Lower lobe of right lung (tissue), 2 donors: Measurements from ENCODE around the gene DRAP1. TPM values are rescaled to one million over a fixed set of nuclear protein-coding genes. Genes with fewer than 3 reads are reported as not detected.
A peak's percentile ranks its signal among the peaks of the same experiment; 100 is the strongest.

Experiments
- ATAC-seq, 2 donors: fragments of 200-7000 bp; cut with Tn5 transposase; one replicate each; pipeline ENCODE4 v1.9.1; 2020 to 2022; ENCODE audit warnings: mild to moderate bottlenecking in 2 of 2, moderate library complexity in 2 of 2
- DNase-seq: peaks from one replicate; pipeline ENCODE4 v3.0.0-alpha.2; 2020
- H3K27ac ChIP-seq: fragments of 200-600 bp; one replicate; pipeline ENCODE4 v1.8.0; 2022
- H3K27me3 ChIP-seq: fragments of 200-600 bp; one replicate; pipeline ENCODE4 v1.8.0; 2022; ENCODE audit warnings: low read depth
- H3K36me3 ChIP-seq: fragments of 200-600 bp; one replicate; pipeline ENCODE4 v1.8.0; 2022; ENCODE audit warnings: mild to moderate bottlenecking
- H3K4me1 ChIP-seq: fragments of 200-600 bp; one replicate; pipeline ENCODE4 v1.8.0; 2022
- H3K4me3 ChIP-seq: fragments of 200-600 bp; one replicate; pipeline ENCODE4 v1.8.0; 2022; ENCODE audit warnings: mild to moderate bottlenecking
- H3K9me3 ChIP-seq: fragments of 200-600 bp; one replicate; pipeline ENCODE4 v1.8.0; 2022
- intact Hi-C: fragments of 100-400 bp; cut with DNase I; formaldehyde crosslinking; loops from one replicate; pipeline ENCODE4 v1.11.0; 2022
- total RNA-seq: library from RNA; stranded (reverse); fragmentation: NEBNext Ultra II Directional; extraction: Animal tissue kit (Norgen Biotek cat#: 25700); gene quantifications from one replicate; pipeline ENCODE4 v1.2.1, GENCODE V29; 2021
- TF ChIP-seq, protein P1 (sequence below): fragments of 200-600 bp; IDR thresholded peaks from one replicate; pipeline ENCODE4 v1.8.0; 2022; ENCODE audit warnings: antibody characterized with exemption, mild to moderate bottlenecking
- donor health status: DM: no; HTN: yes; CAD: no; lungs with severe emphysema.

Gene DRAP1
- total RNA-seq, 1 donor from 2014 or later, result 63.3 TPM

DNA sequence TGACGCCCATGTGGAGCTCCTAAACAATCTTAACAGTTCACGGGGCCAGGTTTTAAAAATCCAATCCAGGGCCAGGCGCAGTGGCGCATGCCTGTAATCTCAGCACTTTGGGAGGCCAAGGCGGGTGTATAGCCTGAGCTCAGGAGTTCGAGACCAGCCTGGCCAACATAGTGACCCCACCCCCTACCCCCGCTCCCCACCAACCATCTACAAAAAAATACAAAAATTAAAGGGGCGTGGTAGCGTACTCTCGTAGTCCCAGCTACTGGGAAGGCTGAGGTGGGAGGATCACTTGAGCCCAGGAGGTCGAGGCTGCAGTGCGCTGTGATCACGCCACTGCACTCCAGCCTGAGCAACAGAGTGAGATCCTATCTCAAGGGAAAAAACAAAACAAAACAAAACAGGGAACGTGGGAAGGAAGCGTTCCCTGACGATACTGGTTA, 41.6 kb downstream of the DRAP1 start:
- TF ChIP-seq, protein P1, sequence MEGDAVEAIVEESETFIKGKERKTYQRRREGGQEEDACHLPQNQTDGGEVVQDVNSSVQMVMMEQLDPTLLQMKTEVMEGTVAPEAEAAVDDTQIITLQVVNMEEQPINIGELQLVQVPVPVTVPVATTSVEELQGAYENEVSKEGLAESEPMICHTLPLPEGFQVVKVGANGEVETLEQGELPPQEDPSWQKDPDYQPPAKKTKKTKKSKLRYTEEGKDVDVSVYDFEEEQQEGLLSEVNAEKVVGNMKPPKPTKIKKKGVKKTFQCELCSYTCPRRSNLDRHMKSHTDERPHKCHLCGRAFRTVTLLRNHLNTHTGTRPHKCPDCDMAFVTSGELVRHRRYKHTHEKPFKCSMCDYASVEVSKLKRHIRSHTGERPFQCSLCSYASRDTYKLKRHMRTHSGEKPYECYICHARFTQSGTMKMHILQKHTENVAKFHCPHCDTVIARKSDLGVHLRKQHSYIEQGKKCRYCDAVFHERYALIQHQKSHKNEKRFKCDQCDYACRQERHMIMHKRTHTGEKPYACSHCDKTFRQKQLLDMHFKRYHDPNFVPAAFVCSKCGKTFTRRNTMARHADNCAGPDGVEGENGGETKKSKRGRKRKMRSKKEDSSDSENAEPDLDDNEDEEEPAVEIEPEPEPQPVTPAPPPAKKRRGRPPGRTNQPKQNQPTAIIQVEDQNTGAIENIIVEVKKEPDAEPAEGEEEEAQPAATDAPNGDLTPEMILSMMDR, result no peak
- Histone ChIP-seq H3K27me3 (no peaks in the 10 kb centered on the region), H3K36me3 (peaks cover 27% of the 10 kb centered on the region), H3K4me1 (peaks cover 23% of the 10 kb centered on the region), H3K4me3 (peak overlapping the region; percentile 97), H3K9me3 (no peaks in the 10 kb centered on the region), H3K27ac (peak overlapping the region; percentile 90)
- ATAC-seq, result peak in 1 of 2 donors; percentile 4
- no peak for DNase-seq
- intact Hi-C loops, result no loop called here

DNA sequence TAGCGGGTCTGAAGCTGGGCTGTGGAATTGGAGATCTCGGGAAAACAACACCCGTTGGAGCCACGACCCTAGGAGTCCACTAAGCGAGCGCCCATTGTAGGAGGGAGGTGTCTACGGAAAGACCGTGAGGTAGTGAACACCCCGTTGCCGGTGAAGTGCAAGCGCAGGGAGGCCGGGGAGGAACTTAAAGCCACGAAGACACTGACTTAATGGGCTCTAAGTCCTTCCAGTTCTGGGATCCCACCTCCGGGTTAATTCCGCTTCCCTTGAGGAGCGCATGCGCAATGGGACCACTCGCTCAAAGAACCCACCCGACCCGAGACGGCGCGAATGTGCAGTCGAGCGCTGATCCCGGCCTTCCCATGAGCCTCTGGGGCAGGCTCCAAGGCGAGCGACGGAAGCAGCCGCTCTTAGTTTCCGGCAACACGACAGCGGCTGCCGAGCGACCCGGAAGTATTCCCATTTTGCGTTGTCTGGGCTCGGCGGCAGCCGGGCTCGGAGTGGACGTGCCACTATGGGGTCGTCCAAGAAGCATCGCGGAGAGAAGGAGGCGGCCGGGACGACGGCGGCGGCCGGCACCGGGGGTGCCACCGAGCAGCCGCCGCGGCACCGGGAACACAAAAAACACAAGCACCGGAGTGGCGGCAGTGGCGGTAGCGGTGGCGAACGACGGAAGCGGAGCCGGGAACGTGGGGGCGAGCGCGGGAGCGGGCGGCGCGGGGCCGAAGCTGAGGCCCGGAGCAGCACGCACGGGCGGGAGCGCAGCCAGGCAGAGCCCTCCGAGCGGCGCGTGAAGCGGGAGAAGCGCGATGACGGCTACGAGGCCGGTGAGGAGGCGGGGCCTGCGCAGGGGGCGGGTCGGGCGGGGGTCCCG, 42.3 kb downstream of the DRAP1 start, which contains the start of gene SART1:
SART1 (plus strand) TSS at position 468 of the 874 bp plus-strand sequence; CDS start at position 515, 47 bp downstream.
- TF ChIP-seq, protein P1, result no peak
- H3K27ac ChIP-seq, result peak within 1 kb of the TSS; percentile 90
- no peaks in the 10 kb centered on the region for H3K9me3 ChIP-seq
- peaks cover 23% of the 10 kb centered on the region for H3K4me1 ChIP-seq
- peaks cover 33% of the 10 kb centered on the region for H3K36me3 ChIP-seq
- ATAC-seq (peak; percentile 97 to 99), DNase-seq (peak; percentile 99)
- peak within 1 kb of the TSS; percentile 97 for H3K4me3 ChIP-seq
- H3K27me3 ChIP-seq, result no peaks in the 10 kb centered on the region
- intact Hi-C loops, result no loop called here

DNA sequence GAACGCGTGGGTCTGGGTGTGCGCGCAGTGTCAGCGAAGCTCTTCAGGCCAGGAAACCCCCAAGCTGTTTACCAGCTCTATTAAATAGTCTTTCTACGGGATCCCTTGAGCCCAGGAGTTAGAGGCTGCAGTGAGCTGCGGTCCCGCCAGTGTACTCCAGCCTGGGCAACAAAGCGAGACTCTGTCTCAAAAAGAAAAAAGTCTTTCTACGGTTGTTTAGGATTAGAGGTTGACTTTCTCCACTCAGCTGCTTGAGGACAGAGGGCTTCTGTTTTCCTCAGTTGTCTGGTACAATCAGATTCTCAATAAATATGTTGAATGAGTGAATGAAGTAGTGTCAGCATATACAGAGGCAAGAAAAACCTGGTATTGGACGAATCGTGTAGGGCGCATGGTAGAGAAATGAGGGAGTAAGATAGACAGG, 42.9 kb downstream of the DRAP1 start:
- Histone ChIP-seq H3K36me3 (peaks cover 40% of the 10 kb centered on the region), H3K27ac (peak overlapping the region; percentile 90), H3K4me1 (peaks cover 23% of the 10 kb centered on the region), H3K27me3 (no peaks in the 10 kb centered on the region), H3K4me3 (peak overlapping the region; percentile 97), H3K9me3 (no peaks in the 10 kb centered on the region)
- TF ChIP-seq, protein P1, result no peak
- peak in 1 of 2 donors; percentile 20 for ATAC-seq
- no peak for DNase-seq
- intact Hi-C loops, result no loop called here

- TF ChIP-seq, protein P1, result no peak
- peaks cover 43% of the 10 kb centered on the region for H3K4me1 ChIP-seq
- peaks cover 67% of the 10 kb centered on the region for H3K36me3 ChIP-seq
- H3K4me3 ChIP-seq, result no peak overlapping the region
- ATAC-seq (no peak), DNase-seq (no peak)
- H3K27ac ChIP-seq, result no peak overlapping the region
- no peaks in the 10 kb centered on the region for H3K9me3 ChIP-seq
- intact Hi-C loops, result no loop called here
- H3K27me3 ChIP-seq, result no peaks in the 10 kb centered on the region
Measured at GRCh38 chr11:65964906-65965305, 45.7 kb downstream of the DRAP1 start.

DNA sequence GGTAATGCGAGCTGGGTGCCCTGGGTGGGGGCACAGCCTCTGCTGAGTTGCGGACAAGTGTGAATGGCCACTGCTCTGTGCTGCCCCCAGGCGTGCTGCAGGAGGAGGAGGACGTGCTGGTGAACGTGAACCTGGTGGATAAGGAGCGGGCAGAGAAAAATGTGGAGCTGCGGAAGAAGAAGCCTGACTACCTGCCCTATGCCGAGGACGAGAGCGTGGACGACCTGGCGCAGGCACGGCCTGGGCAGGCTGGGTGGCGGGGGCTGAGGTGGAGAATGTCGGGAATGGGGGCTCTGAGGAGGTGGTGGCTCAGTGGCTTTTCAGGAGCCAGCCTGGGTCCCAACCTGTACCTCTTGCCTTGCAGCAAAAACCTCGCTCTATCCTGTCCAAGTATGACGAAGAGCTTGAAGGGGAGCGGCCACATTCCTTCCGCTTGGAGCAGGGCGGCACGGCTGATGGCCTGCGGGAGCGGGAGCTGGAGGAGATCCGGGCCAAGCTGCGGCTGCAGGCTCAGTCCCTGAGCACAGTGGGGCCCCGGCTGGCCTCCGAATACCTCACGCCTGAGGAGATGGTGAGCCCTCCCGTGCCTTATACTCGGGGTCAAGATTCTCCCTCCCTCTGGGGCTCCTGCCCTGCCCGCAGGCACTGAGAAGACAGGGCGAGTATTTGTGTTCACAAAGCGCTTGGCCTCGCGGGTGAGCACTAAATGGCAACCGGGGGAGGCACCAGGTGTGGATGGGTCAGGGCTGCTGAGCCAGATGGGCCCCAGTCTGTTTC, 46.9 kb downstream of the DRAP1 start:
- intact Hi-C loops, result no loop called here
- Histone ChIP-seq H3K27me3 (no peaks in the 10 kb centered on the region), H3K27ac (no peak overlapping the region), H3K4me1 (peaks cover 48% of the 10 kb centered on the region), H3K36me3 (peaks cover 73% of the 10 kb centered on the region), H3K4me3 (no peak overlapping the region), H3K9me3 (no peaks in the 10 kb centered on the region)
- TF ChIP-seq, protein P1, result no peak
- ATAC-seq (no peak), DNase-seq (no peak)
